K562 (cell line): ENCODE results near the gene UNC13A. TPM values are rescaled to one million over a fixed set of nuclear protein-coding genes. Genes with fewer than 3 reads are reported as not detected.
A peak's percentile ranks its signal among the peaks of the same experiment; 100 is the strongest.

ENCODE experiments used
- CHD2 ChIP-seq: IDR thresholded peaks from 2 replicates; pipeline ENCODE4 v1.6.1; 2011; ENCODE audit warnings: low read depth, low read length
- COPS2 ChIP-seq: fragments of 450-650 bp; conservative IDR thresholded peaks from 2 replicates; pipeline ENCODE4 v1.6.1; 2016; ENCODE audit warnings: mild to moderate bottlenecking, moderate library complexity
- HNRNPH1 ChIP-seq: fragments of 200-400 bp; formaldehyde crosslinking; optimal IDR thresholded peaks from 2 replicates; pipeline ENCODE3; 2017; ENCODE audit warnings: low read depth, mild to moderate bottlenecking, low read length, moderate library complexity
- PATZ1 ChIP-seq: fragments of 250-450 bp; sonication (Bioruptor Pico); IDR thresholded peaks from 2 replicates; pipeline ENCODE4 v1.5.0; 2020; ENCODE audit warnings: mild to moderate bottlenecking, borderline replicate concordance
- SNRNP70 ChIP-seq: fragments of 200-400 bp; formaldehyde crosslinking; optimal IDR thresholded peaks from 2 replicates; pipeline ENCODE3; 2017; ENCODE audit warnings: low read depth, low read length
- TAL1 ChIP-seq: fragments of 450-650 bp; IDR thresholded peaks from 2 replicates; pipeline ENCODE4 v1.6.1; 2016; ENCODE audit warnings: mild to moderate bottlenecking
- XRCC3 ChIP-seq: fragments of 450-650 bp; IDR thresholded peaks from 2 replicates; pipeline ENCODE4 v1.6.1; 2017; ENCODE audit warnings: mild to moderate bottlenecking, moderate library complexity
- ZBTB33 ChIP-seq: sonication (generic); formaldehyde crosslinking; IDR thresholded peaks from 2 replicates; pipeline ENCODE4 v1.8.1; 2023; ENCODE audit warnings: mild to moderate bottlenecking, missing genetic modification reagents
- ZFP91 ChIP-seq: sonication (generic); formaldehyde crosslinking; IDR thresholded peaks from 2 replicates; pipeline ENCODE4 v1.8.0; 2022; ENCODE audit warnings: mild to moderate bottlenecking, missing genetic modification reagents
- ZFX ChIP-seq: sonication (generic); formaldehyde crosslinking; IDR thresholded peaks from 2 replicates; pipeline ENCODE4 v1.8.0; 2022; ENCODE audit warnings: mild to moderate bottlenecking, missing genetic modification reagents, moderate library complexity
- ZNF592 ChIP-seq: fragments of 450-650 bp; IDR thresholded peaks from 2 replicates; pipeline ENCODE4 v1.6.1; 2017; ENCODE audit warnings: antibody characterized with exemption, mild to moderate bottlenecking
- polyA plus RNA-seq, 8 experiments: library from polyadenylated mRNA; depleted of rRNA in 4 of 8; stranded (reverse) in 5 of 8; unstranded in 3 of 8; fragments of >200 nt; fragmentation: Nextera tagmentation in 2 of 8; fragmentation: Illumina TruSeq in 1 of 8; extraction: Ambion mirVana in 2 of 8; extraction: Trizol in 1 of 8; gene quantifications; 2 replicates each; pipeline versions ENCODE4 v1.2.1 to v1.2.3, GENCODE V29; 2011 to 2014; ENCODE audit warnings: inconsistent platforms in 1 of 8, missing spikeins in 1 of 8
- total RNA-seq, 7 experiments: library from RNA; depleted of rRNA in 6 of 7; stranded (reverse); fragments of >200 nt in 6 of 7; fragmentation: Illumina TruSeq in 2 of 7; extraction: Trizol in 2 of 7; gene quantifications; 2 replicates each; pipeline versions ENCODE4 v1.2.1 to v1.2.3, GENCODE V29; 2011 to 2021; ENCODE audit warnings: low replicate concordance in 1 of 7

Gene UNC13A
- total and polyA plus RNA-seq, 9 of the 15 experiments (the other 6 are each of a cell fraction or from before 2014, with no cell fraction given) = 0.03 to 1.0 (median 0.25) TPM

GRCh38 chr19:17616686-17616960 is 71.5 kb downstream of the UNC13A start (continued):
- TF ChIP-seq ZFP91 (CRISPR knock-in tag) (no peak), HNRNPH1 (no peak), ZFX (peak; percentile 38; the same call in 1 of the 2 replicates), SNRNP70 (no peak), ZBTB33 (CRISPR knock-in tag) (no peak), PATZ1 (CRISPR knock-in tag) (no peak), XRCC3 (no peak), TAL1 (no peak), ZNF592 (no peak), COPS2 (no peak), CHD2 (no peak)
